ENCODE data around the gene INPP5A.

INPP5A gene

GRCh38 chr10:132543916-132544743 is 6.5 kb downstream of the INPP5A start:
- TF ChIP-seq CTCF (IDR thresholded peaks at IDR 0.05; ENCODE audit: low read depth, low read length, missing control alignments), result no peak
- no peak overlapping the region for H3K4me3 ChIP-seq (ENCODE audit: low read depth, low read length)
- DNase-seq (ENCODE audit: low read depth), result no peak

- no peak for TF ChIP-seq CTCF (IDR thresholded peaks at IDR 0.05; ENCODE audit: low read depth, low read length, missing control alignments)
- no peak overlapping the region for H3K4me3 ChIP-seq (ENCODE audit: low read depth, low read length)
- DNase-seq (ENCODE audit: low read depth), result no peak
These were observed 7.4 kb downstream of the INPP5A start for GRCh38 chr10:132544744-132545658.

- H3K4me3 ChIP-seq (ENCODE audit: low read depth, low read length), result no peak overlapping the region
- TF ChIP-seq CTCF (IDR thresholded peaks at IDR 0.05; ENCODE audit: low read depth, low read length, missing control alignments), result no peak
- no peak for DNase-seq (ENCODE audit: low read depth)
These were observed 8.2 kb downstream of the INPP5A start for GRCh38 chr10:132545659-132546367.

GRCh38 chr10:132546567-132547420 is 9.2 kb downstream of the INPP5A start:
- TF ChIP-seq CTCF (IDR thresholded peaks at IDR 0.05; ENCODE audit: low read depth, low read length, missing control alignments), result no peak
- DNase-seq (ENCODE audit: low read depth), result no peak
- H3K4me3 ChIP-seq (ENCODE audit: low read depth, low read length), result no peak overlapping the region

GRCh38 chr10:132547421-132547861 is 9.9 kb downstream of the INPP5A start:
- no peak for DNase-seq (ENCODE audit: low read depth)
- no peak overlapping the region for H3K4me3 ChIP-seq (ENCODE audit: low read depth, low read length)
- no peak for TF ChIP-seq CTCF (IDR thresholded peaks at IDR 0.05; ENCODE audit: low read depth, low read length, missing control alignments)

Measured in GM12864 (cell line).